Measurements from ENCODE around the gene MATN3. TPM values are rescaled to one million over a fixed set of nuclear protein-coding genes. Genes with fewer than 3 reads are reported as not detected.

MATN3 gene
- total and polyA plus RNA-seq, 2 of the 8 experiments (the other 6 are each of a cell fraction or from before 2014, with no cell fraction given) = 3.0 to 9.9 TPM

GRCh38 chr2:20012032-20012281 lies 511 bp downstream of the MATN3 start:
- Histone ChIP-seq H3K9me3 (ENCODE audit: insufficient read depth in 2 of 2, low read depth in 1 of 2, low read length in 1 of 2) (0 out of 4 replicates have a peak, but pooled peaks cover 0 to 2% of the 10 kb centered on the region in 2 experiments), H3K23me2 (ENCODE audit: low read depth, low read length) (peaks cover 9% of the 10 kb centered on the region; the same call in 1 of the 2 replicates), H2BK15ac (ENCODE audit: low read length) (no peak overlapping the region; the same call in 1 of the 2 replicates), H3K4ac (replicated peaks; ENCODE audit: insufficient read length, low read depth, low read length) (no peak overlapping the region), H3K79me2 (ENCODE audit: control insufficient read depth in 1 of 2, insufficient read depth in 2 of 2, low read length in 2 of 2) (no peaks in the 10 kb centered on the region), H4K5ac (ENCODE audit: insufficient read length, low read depth, low read length) (peak overlapping the region; percentile 21), H3K27me3 (replicated peaks in 1 of 4; ENCODE audit: control insufficient read depth in 3 of 4, extremely low read depth in 1 of 4, insufficient read depth in 3 of 4, low read length in 3 of 4) (peaks cover 0 to 23% (median 14%) of the 10 kb centered on the region in 4 experiments; a peak in 6 of 7 replicates), H3K4me2 (ENCODE audit: insufficient read depth in 1 of 2, low read depth in 2 of 2, low read length in 2 of 2) (peak overlapping the region; percentile 91 to 94), H3K36me3 (ENCODE audit: control insufficient read depth in 2 of 4, insufficient read depth in 4 of 4, low read length in 3 of 4) (no peaks in the 10 kb centered on the region), H3K4me1 (replicated peaks in 1 of 4; ENCODE audit: control insufficient read depth in 3 of 4, insufficient read depth in 4 of 4, low read length in 3 of 4) (peaks cover 0 to 13% (median 7%) of the 10 kb centered on the region in 4 experiments; a peak in 3 of 7 replicates), H2AFZ (ENCODE audit: low read length) (peak overlapping the region; percentile 99), H3K14ac (ENCODE audit: insufficient read length) (no peak overlapping the region), H2BK20ac (ENCODE audit: low read length) (no peak overlapping the region), H4K20me1 (replicated peaks in 1 of 2; ENCODE audit: control insufficient read depth in 1 of 2, insufficient read depth in 2 of 2, low read length in 2 of 2) (no peaks in the 10 kb centered on the region), H3K27ac (ENCODE audit: low read depth, low read length) (no peak overlapping the region), H3K79me1 (ENCODE audit: low read depth, low read length) (no peaks in the 10 kb centered on the region), H3K18ac (ENCODE audit: extremely low read depth, low read length) (no peak overlapping the region; the same call in 1 of the 2 replicates), H3K56ac (replicated peaks; ENCODE audit: insufficient read length, low read depth, low read length) (no peak overlapping the region), H3K23ac (ENCODE audit: insufficient read length) (no peak overlapping the region), H2AK5ac (ENCODE audit: low read depth, low read length) (no peak overlapping the region), H2BK5ac (ENCODE audit: low read depth, low read length) (no peak overlapping the region), H2BK12ac (ENCODE audit: low read depth, low read length) (peak overlapping the region; percentile 70; the same call in 1 of the 2 replicates), H3K4me3 (ENCODE audit: extremely low read depth in 1 of 4, insufficient read depth in 2 of 4, low read depth in 3 of 4, low read length in 4 of 4) (peak overlapping the region; percentile 44 to 67 (median 58)), H4K91ac (replicated peaks; ENCODE audit: insufficient read length, low read length) (no peak overlapping the region), H3K9ac (replicated peaks in 1 of 4; ENCODE audit: extremely low read depth in 1 of 4, low read depth in 3 of 4, low read length in 3 of 4) (peak overlapping the region in 3 of 4 experiments; percentile 15 to 73 (median 41); a peak in 4 of 7 replicates), H4K8ac (ENCODE audit: extremely low read depth, insufficient read depth, low read length) (peak overlapping the region; percentile 30; the same call in 1 of the 2 replicates), H2BK120ac (replicated peaks; ENCODE audit: low read depth, low read length) (peak overlapping the region; percentile 39)
- ChIA-PET POLR2A (ENCODE audit: partially characterized antibody) (interaction anchor here (0.6 to 1.8 kb wide), 5 partner anchors 10 to 510 kb away, joined by 3 to 7 read pairs (median 3); partner anchors contain the start of gene WDR35), CTCF (ENCODE audit: partially characterized antibody) (interaction anchor here (1.2 to 9.4 kb wide), 4 partner anchors 22 to 630 kb away, joined by 3 to 125 read pairs (median 4); partner anchors contain the start of gene WDR35)
- 13% methylated on average over 4 of the region's 4 CpGs; no CpG with 5 or more reads in 1 of the 2 experiments for WGBS, 2 experiments (ENCODE audit: extremely low coverage in 1 of 2, insufficient coverage in 1 of 2, insufficient read length in 1 of 2, insufficient replicate concordance in 2 of 2, low coverage in 1 of 2, low lambda C conversion rate in 2 of 2, missing lambda C conversion rate in 1 of 2)
- FAIRE-seq (no peak), DNase-seq (ENCODE audit: low read depth in 1 of 2, low spot score in 2 of 2) (no peak)
- TF ChIP-seq EZH2 (IDR thresholded peaks at IDR 0.05; ENCODE audit: low read depth, low read length, severe bottlenecking) (no peak), POU5F1 (IDR thresholded peaks at IDR 0.05; ENCODE audit: low read depth, low read length) (no peak), SUZ12 (IDR thresholded peaks at IDR 0.05; ENCODE audit: low read length) (peak; percentile 48; the same call in 1 of the 2 replicates)
- TF ChIP-seq, protein P1, sequence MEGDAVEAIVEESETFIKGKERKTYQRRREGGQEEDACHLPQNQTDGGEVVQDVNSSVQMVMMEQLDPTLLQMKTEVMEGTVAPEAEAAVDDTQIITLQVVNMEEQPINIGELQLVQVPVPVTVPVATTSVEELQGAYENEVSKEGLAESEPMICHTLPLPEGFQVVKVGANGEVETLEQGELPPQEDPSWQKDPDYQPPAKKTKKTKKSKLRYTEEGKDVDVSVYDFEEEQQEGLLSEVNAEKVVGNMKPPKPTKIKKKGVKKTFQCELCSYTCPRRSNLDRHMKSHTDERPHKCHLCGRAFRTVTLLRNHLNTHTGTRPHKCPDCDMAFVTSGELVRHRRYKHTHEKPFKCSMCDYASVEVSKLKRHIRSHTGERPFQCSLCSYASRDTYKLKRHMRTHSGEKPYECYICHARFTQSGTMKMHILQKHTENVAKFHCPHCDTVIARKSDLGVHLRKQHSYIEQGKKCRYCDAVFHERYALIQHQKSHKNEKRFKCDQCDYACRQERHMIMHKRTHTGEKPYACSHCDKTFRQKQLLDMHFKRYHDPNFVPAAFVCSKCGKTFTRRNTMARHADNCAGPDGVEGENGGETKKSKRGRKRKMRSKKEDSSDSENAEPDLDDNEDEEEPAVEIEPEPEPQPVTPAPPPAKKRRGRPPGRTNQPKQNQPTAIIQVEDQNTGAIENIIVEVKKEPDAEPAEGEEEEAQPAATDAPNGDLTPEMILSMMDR (IDR thresholded peaks at IDR 0.05; ENCODE audit: control extremely low read depth in 1 of 3, insufficient read depth in 1 of 3, low read depth in 1 of 3, low read length in 3 of 3) = no peak

Measured in H1 (cell line).